GM21367 (cell line): ENCODE measurements around the gene LDLRAD3.
"Not testable (repeated sequence)": the region's sequence is repeated elsewhere in the genome, so short reads cannot be mapped to it uniquely, and the experiment has no call there.

Source experiments
- ATAC-seq: cut with Tn5 transposase; IDR thresholded peaks from one replicate; pipeline ENCODE4 v1.9.1; 2021; ENCODE audit not compliant: unreplicated experiment

The LDLRAD3 gene

DNA sequence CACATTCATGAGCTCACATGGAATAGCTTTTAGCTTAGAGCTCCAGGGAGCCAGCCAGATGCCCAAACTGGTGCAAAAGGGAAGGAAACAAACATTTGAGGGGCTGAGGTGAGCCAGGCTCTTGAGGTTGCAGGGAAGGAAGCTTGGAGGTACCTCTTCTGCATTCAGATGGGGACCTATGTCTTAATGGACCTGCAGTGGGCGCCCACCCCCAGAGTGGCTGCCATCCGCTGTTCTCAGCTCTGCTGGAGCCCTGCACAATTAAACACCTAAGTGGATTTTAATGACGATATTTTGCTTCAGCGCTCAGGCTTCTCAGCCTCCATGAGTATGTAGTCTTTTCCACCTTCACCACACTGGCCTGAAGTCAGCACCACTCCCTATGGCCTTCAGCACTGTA, 100.8 kb downstream of the LDLRAD3 start:
- no peak for ATAC-seq

DNA sequence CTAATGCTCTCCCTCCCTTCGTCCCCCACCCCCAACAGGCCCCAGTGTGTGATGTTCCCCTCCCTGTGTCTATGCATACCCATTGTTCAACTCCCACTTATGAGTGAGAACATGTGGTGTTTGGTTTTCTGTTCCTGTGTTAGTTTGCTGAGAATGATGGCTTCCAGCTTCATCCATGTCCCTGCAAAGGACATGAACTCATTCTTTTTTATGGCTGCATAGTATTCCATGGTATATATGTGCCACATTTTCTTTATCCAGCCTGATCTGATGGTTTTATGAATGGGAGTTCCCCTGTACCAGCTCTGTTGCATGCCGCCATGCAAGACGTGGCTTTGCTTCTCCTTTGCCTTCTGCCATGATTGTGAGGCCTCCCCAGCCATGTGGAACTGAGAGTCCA, 102.1 kb downstream of the LDLRAD3 start:
- not testable (repeated sequence) for ATAC-seq

DNA sequence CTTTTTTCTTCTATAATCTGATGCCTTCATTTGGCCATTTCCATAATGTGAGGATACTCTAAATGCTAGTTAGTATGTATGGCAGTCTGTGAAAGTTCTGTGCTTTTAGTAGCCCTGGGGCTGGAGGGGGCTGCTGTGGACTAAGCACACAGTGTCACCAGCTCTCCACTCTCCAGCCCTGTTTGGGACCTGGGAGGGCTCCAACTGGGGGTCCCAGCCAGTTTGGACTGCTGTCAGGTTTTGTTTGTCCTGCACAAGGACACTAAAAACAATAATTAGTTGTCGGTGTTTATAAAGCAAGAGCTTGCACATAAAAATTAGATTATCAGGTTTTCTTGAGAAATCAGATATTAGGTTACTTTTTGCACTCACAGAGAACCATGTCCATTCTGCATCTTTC, 103.1 kb downstream of the LDLRAD3 start:
- ATAC-seq = no peak

DNA sequence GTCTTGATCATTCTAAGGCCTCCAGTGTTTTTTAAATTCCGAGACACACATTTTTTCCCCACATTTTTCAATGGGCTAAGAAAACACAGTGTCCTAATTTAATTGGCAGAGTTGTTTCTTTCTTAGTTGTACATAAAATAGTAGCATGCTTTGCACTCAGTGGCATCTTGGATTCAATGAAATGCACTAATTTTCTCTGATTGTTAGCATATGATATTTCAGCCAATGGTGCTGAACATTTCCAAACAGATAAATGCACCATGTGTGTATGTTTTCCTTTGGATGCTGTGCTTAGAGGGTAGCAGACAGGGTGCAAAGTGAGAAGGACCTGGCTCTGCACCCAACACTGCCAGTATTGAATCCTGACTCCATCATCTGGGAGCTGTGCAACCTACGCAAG, 103.5 kb downstream of the LDLRAD3 start:
- ATAC-seq = no peak

DNA sequence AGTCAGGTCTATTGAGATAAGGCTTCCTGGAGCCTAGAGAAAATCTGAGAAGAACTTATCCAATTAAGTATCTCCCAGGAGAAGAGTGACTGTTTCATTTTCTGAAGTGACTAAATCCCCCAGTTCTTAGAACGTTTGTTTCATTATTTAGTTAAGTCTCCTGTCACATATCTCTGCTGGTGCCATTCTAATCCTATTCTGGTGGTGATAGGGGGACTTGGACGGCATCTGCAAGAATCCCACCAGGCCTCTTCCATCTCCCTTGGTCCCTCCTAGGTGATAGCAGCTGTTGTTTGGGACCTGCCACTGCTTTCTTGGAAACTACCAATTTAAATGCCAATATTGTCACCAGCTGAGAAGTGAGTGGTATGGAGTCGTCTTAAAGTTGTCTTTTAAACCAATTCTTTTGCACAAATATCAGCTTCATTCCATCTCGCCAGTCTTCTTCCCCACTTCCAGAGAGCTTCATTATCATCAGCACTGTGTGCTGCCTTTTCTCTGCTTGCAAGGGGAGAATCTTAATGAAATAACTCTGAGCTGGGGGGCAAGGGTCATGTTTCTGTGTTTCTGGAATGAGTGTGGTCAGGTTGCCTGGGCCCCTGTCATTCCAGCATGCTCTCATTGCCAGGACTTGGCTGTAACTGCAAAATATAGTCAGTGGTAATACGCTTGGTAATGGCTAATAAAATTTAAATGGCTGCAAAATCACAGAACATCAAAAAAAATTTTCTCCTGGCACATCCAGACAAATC, 104.8 kb downstream of the LDLRAD3 start:
- no peak for ATAC-seq

DNA sequence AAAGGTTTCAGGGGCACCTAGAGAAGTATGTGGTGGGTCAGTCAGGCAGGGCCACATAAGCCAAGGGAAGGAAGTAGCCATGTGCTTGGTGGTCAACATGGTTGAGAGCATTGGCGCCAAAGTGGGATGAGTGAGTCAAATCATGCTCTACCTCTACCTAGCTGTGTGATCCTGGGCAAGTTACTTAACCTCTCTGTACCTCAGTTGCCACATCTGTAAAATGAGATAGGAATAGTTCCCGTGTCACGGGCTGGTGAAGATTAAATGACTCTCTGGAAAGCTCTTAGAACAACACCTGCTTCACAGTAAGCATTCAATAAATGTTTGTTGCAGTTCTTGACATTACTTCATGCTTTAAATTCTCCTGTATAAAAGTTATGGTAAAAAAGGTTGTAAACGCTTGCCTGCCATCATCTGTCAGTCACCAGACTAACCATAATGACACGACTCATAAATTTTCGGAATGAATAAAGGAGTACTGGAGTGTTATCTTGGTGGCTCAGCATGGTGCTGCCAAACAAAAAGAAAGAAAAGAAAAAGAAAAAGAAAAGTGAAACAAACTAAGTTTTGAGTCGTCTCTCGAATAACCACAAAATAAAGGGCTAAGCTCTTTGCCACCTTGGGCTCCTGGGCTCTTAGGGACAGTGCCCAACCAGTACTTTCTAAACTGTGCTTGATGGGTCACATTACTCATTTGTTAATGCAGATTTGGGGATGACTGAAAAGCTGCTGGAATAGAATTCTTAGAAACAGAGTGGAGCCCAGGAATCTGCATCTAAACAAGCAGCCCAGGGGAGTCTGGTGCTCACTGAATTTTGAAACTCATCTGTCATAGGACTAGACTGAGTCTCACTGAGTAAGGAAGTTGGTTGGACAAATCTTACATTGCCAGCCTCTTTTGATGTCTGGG, 107.6 kb downstream of the LDLRAD3 start:
- no peak for ATAC-seq

DNA sequence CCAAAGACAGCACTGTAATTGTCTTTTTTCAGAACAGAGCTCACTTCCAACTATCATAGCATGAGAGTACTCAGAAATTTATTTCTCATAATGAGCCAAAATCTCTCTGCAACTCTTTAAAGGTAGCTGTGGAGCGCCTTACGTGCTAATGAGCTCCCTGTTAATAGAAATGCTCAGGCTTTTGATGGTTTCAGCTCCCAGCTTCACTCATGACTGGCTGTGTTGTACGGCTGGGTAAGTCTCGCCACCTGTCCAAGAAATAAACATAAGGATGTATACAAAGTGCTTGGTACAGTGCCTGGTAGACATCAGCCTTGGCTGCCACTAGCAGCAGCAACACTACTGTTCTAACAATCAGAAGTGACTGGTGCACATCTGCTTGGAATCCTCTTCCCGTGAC, 109.4 kb downstream of the LDLRAD3 start:
- ATAC-seq = no peak

DNA sequence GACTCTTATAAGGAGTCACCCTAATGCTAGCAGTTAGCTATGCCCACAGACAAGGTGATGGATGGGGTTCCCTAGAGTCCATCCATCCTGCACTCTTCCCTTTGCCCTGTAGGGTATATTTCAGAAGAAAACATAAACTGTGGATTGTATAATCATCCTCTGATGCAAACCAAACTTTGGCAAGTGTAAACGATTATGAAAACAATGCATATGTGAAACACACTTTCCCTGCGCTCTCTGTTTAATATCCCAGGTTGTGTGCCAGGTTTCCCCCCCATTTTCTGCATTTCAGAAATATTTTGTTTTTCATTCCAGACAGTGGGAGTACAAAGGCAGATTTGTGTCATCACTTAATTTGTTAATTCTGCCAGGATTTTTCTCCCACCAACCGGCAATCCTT, 110.0 kb downstream of the LDLRAD3 start:
- no peak for ATAC-seq

DNA sequence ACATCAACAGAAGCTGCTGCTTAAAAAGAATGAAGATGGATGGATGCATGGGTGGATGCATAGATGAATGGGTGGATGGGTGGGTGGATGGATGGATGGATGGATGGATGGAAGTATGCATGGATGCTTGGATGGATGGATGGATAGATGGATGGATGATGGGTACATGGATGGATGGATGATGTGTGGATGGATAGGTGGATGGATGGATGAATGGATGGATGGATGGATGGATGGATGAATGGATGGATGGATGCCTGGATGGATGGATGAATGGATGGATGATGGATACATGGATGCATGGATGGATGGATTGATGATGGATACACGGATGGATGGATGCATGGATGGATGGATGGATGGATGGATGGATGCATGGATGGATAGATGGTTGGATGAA, 110.8 kb downstream of the LDLRAD3 start:
- ATAC-seq = no peak

DNA sequence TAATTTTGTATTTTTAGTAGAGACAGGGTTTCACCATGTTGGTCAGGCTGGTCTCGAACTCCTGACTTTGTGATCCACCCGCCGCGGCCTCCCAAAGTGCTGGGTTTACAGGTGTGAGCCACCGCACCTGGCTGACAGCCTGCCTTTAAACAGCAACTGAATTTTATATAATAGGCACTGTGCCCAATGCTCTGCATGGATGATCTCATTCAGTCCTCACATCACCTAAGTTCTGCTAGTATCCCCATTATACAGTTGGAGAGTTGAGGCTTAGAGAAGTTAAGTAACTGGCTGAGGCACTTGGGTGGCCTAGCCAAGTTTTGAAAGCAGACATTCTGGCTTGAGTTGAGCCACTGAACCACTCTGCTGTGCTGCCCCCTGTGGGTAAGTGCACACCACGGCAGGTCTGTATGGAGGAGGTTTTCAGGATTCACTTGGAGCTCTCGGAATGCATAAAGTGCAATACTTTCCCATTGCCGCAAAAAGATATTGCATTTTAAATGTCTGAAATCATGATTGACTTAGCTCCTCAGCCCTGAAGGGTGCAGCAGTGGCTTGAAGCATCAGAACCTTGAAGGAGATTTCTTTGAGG, 112.4 kb downstream of the LDLRAD3 start:
- no peak for ATAC-seq

DNA sequence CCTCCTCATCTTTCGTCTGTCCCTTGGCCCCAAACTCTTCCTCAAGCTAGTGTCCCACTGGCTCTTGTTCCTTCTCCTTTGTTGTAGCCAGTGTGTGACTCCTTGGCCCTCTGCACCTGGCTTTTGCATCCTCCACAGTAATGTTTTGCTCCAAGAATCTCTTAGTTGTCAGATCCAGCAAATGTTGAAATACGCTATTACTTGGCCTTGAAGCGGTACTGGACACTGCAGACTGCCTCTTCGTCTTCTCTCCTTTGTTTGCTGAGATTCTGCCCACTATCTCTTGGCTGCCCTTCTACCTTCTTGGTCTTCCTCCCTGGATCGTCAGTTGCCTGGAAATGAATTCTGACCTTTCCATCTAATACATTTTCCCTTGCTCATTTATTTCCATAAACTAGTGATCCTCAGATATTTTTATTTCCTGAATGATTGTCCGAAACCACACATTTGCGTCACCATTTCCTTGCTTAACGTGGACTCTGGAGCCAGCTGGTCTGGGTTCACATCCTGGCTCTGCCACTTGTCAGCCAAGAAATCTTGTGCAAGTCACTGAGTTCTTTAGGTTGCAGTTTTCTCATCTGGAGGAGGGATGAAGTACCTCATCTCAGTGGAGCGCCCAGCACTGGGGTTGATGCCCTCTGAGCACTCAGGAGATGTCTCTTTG, 113.6 kb downstream of the LDLRAD3 start:
- no peak for ATAC-seq

DNA sequence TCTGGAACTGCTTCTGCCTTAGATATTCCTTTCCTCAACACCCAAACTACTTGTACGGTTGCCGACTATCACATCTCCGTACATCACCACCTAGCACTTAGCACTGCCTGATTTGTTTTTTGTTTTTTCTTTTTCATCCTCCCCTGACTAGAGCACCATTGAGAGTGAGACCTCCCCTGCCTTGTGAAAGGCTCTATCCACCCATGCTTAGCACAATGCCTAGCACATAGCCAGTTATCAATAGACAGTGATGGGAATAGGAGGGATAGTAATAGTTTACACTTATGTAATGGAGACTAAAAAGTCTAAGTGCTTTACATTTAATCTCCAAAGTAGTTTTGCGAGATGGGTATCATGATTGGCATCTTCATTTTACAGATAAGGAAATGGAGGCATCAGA, 115.8 kb downstream of the LDLRAD3 start:
- no peak for ATAC-seq

DNA sequence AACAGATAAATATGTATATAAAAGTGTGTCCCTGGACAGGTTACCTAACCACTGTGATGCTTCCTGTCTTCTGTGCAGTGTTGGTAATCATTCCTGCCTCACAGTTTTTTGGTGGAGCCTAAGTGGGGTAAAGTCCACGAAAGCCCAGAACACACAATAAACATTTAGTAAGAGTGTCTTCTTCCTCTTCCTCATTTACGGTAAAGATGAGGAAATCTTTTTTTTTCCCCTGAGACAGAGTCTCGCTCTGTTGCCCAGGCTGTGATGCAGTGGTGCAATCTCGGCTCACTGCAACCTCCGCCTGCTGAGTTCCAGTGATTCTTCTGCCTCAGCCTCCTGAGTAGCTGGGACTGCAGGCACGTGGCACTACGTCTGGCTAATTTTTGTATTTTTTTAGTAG, 117.1 kb downstream of the LDLRAD3 start:
- no peak for ATAC-seq

DNA sequence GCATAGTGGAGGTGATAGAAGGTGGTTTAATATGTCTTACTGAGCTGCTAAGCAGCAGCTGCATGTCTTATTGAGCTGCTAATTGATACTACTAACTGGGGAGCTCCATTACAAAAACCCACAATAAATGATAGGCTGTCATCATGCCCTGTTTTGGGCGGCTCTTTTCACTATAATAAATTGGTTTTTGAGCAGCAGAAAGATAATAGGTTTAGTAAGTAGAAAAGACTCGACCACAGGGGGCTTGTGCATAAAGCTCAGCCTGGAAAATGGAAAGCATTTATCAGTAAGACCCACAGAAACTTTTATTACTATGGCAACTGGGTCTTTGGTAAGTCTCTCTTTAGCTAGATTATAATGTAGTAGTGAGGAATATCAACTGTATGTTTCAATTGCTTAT, 117.6 kb downstream of the LDLRAD3 start:
- no peak for ATAC-seq

DNA sequence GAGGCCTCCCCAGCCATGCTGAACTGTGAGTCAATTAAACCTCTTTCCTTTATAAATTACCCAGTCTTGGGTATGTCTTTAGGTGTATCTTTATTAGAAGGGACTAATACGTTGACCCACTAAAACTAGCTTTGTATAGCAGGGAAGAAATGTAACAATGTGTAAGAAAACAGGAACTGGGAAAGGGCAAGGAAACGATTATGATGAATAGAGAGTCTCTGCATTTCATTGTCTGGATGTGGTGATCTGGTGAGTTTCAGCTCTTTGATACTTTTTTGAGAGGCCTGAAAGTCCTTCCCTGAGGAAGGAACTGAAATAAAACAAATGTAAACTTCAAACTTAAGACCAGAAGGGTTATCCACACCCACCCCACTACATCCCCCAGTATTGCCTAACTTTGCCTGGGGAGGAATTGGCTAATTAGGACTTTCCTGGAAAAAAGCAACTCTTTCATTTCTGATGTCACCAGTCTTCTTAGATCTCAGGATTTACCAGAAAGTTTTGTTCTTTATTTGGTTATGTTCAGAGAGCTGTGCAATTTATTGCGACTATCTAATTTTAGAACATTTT, 119.0 kb downstream of the LDLRAD3 start:
- no peak for ATAC-seq

DNA sequence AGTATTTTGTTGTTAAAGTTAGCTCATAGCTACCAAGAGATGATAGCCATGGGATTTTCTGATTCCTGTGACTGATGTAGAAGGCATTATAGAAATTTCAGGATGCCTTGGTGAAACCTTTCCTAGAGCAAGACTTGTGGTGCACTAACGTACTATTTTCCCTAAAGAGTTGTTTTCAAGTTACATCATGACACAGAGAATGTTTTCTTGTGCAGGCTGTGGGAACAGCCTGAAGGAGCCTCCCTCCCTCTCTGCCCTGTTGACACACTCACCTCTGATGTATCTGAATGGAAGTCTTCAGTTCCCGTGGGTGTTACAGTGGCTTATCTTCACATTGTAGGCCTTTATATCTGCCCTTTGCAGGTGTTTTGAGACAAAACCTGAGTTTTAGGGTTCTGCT, 121.6 kb downstream of the LDLRAD3 start:
- no peak for ATAC-seq

DNA sequence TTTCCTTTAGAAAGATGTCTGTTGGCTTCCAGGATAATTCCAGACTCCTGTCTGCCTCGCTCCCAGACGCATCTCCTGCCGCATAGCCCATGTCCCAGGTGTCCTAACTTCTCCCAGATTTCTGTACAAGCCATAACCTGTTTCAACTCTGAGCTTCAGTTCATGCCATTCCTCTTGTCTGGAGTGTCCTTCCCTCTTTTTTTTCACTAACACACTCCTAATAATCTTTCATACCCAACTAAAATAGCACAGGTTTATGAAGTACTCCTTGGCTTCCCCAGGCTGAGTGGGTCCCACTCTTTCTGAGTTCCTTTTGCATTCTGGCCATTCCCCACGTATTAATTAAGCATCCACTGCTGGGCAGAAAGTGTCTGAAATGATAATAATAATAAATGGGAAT, 123.0 kb downstream of the LDLRAD3 start:
- no peak for ATAC-seq

DNA sequence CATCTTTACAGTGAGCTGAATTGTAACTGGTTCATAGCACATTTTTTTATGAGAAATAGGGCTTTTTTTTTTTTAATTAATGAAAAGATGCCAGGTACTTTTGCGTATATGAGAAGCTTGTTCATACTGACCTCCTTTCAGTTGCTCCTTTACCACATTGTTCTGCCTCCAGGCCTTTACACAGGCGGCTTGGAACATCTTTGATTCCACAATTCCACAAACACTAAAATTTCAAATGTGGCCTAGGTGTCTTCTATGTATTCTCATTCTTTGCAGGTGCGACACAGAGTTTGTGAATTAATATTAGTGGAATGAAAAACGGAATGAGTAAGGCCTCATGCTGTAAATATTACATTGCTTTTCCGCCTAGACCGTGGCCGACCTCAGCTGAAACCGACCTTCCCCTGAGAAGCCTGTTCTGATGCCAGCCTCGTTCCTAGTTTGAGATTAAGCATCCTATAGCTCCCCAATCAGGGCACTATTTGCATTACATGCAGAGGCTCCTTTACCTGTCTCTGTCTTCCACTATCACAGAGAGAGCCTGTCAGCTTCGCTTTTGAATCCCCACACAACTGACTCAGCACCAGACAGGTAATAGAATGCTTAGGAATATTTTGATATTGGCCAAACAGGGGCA, 125.8 kb downstream of the LDLRAD3 start:
- ATAC-seq = no peak

DNA sequence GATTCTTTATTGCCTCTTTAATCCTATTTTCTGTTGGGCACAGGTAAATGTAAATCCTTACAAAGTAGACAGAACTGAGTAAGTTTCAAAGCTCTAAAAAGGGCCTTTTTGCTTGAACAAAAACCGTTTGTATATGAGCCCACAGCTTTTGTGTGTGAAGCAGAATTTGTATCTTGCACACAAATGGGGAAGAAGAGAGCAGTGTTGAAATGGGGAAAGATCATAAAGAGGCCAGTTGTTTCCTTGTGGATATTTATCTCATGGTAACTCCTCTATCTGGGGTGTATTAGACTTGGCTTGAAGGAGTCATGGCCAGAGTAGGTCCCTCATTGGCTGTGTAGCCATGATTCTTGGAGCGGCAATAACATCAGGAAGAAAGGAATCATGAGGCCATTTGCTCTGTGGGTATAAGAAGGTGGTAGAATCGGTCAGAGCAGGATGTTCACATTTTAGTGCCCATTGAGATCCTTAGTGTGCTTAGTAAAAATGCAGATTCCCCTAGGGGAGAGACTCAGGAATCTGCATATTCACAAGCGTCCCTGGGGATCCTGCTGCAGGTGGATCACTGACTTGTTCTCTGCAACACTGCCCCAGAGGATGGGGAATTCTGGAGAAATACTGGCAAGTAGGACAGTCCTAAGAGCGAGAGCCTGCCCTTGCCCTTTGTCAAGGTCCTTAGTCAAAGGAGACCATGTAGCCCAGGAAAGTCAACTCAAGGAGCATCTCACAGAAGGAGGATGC, 126.5 kb downstream of the LDLRAD3 start:
- ATAC-seq = no peak

DNA sequence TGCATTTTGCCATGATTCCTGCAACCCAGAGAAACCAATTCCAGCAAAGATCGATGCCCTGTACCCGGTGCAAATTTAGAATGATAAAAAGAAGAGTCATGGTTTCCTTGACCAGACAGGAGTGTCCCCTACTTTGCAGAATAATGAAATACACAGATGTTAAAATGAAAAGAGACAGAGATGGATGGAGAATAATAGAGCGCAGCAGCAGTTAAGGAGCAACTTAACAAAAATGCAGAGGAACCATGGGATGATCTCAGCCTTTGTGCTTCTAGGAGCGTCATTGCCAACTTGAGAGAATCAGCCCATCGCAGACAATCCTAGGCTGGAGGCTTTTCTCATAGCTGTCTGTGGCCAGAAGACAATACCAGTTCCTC, 127.1 kb downstream of the LDLRAD3 start:
- no peak for ATAC-seq
